HL-60/S4 treated with phorbol 12-myristate 13-acetate at 8.2 ng/mL for 4 days and 3 days (cell line): ENCODE measurements around the gene TENT5C.

Experiments used
- in situ Hi-C: fragments of 300-500 bp; cut with MboI; formaldehyde crosslinking; loops from 2 replicates; pipeline ENCODE4 v1.15.0; 2022; ENCODE audit warnings: low sequenced_read_pairs

TENT5C gene

GRCh38 chr1:117572546-117572945, 33.3 kb upstream of the TENT5C start:
- in situ Hi-C loops: no loop called here

- in situ Hi-C loops: no loop called here
These were observed 32.3 kb upstream of the TENT5C start for GRCh38 chr1:117573386-117574023.

GRCh38 chr1:117574161-117574835, 31.6 kb upstream of the TENT5C start:
- in situ Hi-C loops: no loop called here

- in situ Hi-C loops: no loop called here
These were observed 30.1 kb upstream of the TENT5C start for GRCh38 chr1:117575586-117576225.

- in situ Hi-C loops: no loop called here
These were observed 29.6 kb upstream of the TENT5C start for GRCh38 chr1:117576236-117576635.

GRCh38 chr1:117577191-117577885, 28.5 kb upstream of the TENT5C start:
- in situ Hi-C loops: no loop called here

- in situ Hi-C loops: no loop called here
These were observed 27.4 kb upstream of the TENT5C start for GRCh38 chr1:117578466-117578865.

GRCh38 chr1:117579221-117579906, 26.5 kb upstream of the TENT5C start:
- in situ Hi-C loops: no loop called here

- in situ Hi-C loops: no loop called here
These were observed 25.4 kb upstream of the TENT5C start for GRCh38 chr1:117580436-117580835.

- in situ Hi-C loops: no loop called here
These were observed 25.0 kb upstream of the TENT5C start for GRCh38 chr1:117580882-117581281.

- in situ Hi-C loops: no loop called here
These were observed 24.4 kb upstream of the TENT5C start for GRCh38 chr1:117581391-117581943.

GRCh38 chr1:117582451-117582850, 23.4 kb upstream of the TENT5C start:
- in situ Hi-C loops: no loop called here

GRCh38 chr1:117583247-117583646, 22.6 kb upstream of the TENT5C start:
- in situ Hi-C loops: no loop called here

- in situ Hi-C loops: no loop called here
These were observed 21.7 kb upstream of the TENT5C start for GRCh38 chr1:117584181-117584580.

- in situ Hi-C loops: no loop called here
These were observed 20.8 kb upstream of the TENT5C start for GRCh38 chr1:117585086-117585485.

GRCh38 chr1:117586337-117586736, 19.5 kb upstream of the TENT5C start:
- in situ Hi-C loops: no loop called here

GRCh38 chr1:117586747-117587498, 18.9 kb upstream of the TENT5C start:
- in situ Hi-C loops: no loop called here

GRCh38 chr1:117587499-117588356, 18.1 kb upstream of the TENT5C start:
- in situ Hi-C loops: no loop called here

- in situ Hi-C loops: no loop called here
These were observed 16.3 kb upstream of the TENT5C start for GRCh38 chr1:117589544-117589943.
